K562 (cell line): ENCODE results near the gene ZNF837. TPM values are rescaled to one million over a fixed set of nuclear protein-coding genes. Genes with fewer than 3 reads are reported as not detected.

ENCODE experiments used
- CTCFL ChIP-seq: IDR thresholded peaks from 2 replicates; pipeline ENCODE4 v1.6.1; 2011; ENCODE audit warnings: borderline replicate concordance, low read depth, mild to moderate bottlenecking, moderate library complexity, low read length; ENCODE audit not compliant: insufficient read depth, poor library complexity, severe bottlenecking
- HDAC6 ChIP-seq: IDR thresholded peaks from 2 replicates; pipeline ENCODE4 v1.6.1; 2012; ENCODE audit warnings: low read depth, mild to moderate bottlenecking, control low read depth, inconsistent platforms, low read length, moderate library complexity
- HNRNPUL1 ChIP-seq: fragments of 200-400 bp; formaldehyde crosslinking; IDR thresholded peaks from 2 replicates; pipeline ENCODE4 v1.6.1; 2017; ENCODE audit warnings: low read length
- IRF1 ChIP-seq: sonication (generic); formaldehyde crosslinking; IDR thresholded peaks from 2 replicates; pipeline ENCODE4 v1.8.0; 2022; ENCODE audit warnings: missing genetic modification reagents, mild to moderate bottlenecking, borderline replicate concordance
- KLF13 ChIP-seq: fragments of 450-650 bp; IDR thresholded peaks from 2 replicates; pipeline ENCODE4 v1.6.1; 2016; ENCODE audit warnings: missing genetic modification characterization, low read depth, mild to moderate bottlenecking, missing compliant biosample characterization, moderate library complexity, borderline replicate concordance
- MAFG ChIP-seq: fragments of 450-650 bp; conservative IDR thresholded peaks from 2 replicates; pipeline ENCODE4 v1.6.1; 2016; ENCODE audit warnings: missing genetic modification characterization, missing compliant biosample characterization
- RB1 ChIP-seq: fragments of 450-650 bp; IDR thresholded peaks from 2 replicates; pipeline ENCODE4 v1.6.1; 2017; ENCODE audit warnings: low read depth, mild to moderate bottlenecking
- RERE ChIP-seq: sonication (generic); formaldehyde crosslinking; IDR thresholded peaks from 2 replicates; pipeline ENCODE4 v1.8.0; 2023; ENCODE audit warnings: missing genetic modification reagents, mild to moderate bottlenecking, borderline replicate concordance
- SLC30A9 ChIP-seq: fragments of 250-450 bp; sonication (Bioruptor Pico); IDR thresholded peaks from 2 replicates; pipeline ENCODE4 v1.8.0; 2022; ENCODE audit warnings: mild to moderate bottlenecking, moderate library complexity
- SNIP1 ChIP-seq: fragments of 450-650 bp; IDR thresholded peaks from 2 replicates; pipeline ENCODE4 v1.7.1; 2017; ENCODE audit warnings: low read depth, mild to moderate bottlenecking
- STAT6 ChIP-seq: sonication (generic); formaldehyde crosslinking; IDR thresholded peaks from 2 replicates; pipeline ENCODE4 v1.8.1; 2023; ENCODE audit warnings: mild to moderate bottlenecking, missing genetic modification reagents
- ZBTB43 ChIP-seq: sonication (generic); formaldehyde crosslinking; IDR thresholded peaks from 2 replicates; pipeline ENCODE4 v1.8.0; 2023; ENCODE audit warnings: mild to moderate bottlenecking, missing genetic modification reagents
- ZNF354B ChIP-seq: fragments of 250-450 bp; sonication (Bioruptor Pico); IDR thresholded peaks from 2 replicates; pipeline ENCODE4 v1.4.0; 2020
- polyA plus RNA-seq, 8 experiments: library from polyadenylated mRNA; depleted of rRNA in 4 of 8; stranded (reverse) in 5 of 8; unstranded in 3 of 8; fragments of >200 nt; fragmentation: Nextera tagmentation in 2 of 8; fragmentation: Illumina TruSeq in 1 of 8; extraction: Ambion mirVana in 2 of 8; extraction: Trizol in 1 of 8; gene quantifications; 2 replicates each; pipeline versions ENCODE4 v1.2.1 to v1.2.3, GENCODE V29; 2011 to 2014; ENCODE audit warnings: inconsistent platforms in 1 of 8, missing spikeins in 1 of 8
- total RNA-seq, 7 experiments: library from RNA; depleted of rRNA in 6 of 7; stranded (reverse); fragments of >200 nt in 6 of 7; fragmentation: Illumina TruSeq in 2 of 7; extraction: Trizol in 2 of 7; gene quantifications; 2 replicates each; pipeline versions ENCODE4 v1.2.1 to v1.2.3, GENCODE V29; 2011 to 2021; ENCODE audit warnings: low replicate concordance in 1 of 7

ZNF837 gene
- total and polyA plus RNA-seq, 9 of the 15 experiments (the other 6 are each of a cell fraction or from before 2014, with no cell fraction given), result 0.11 to 2.1 (median 0.57) TPM; not detected in 4

GRCh38 chr19:58400916-58401839 is 20.3 kb upstream of the ZNF837 start (continued):
- TF ChIP-seq ZBTB43 (no peak), RERE (CRISPR knock-in tag) (no peak), SNIP1 (no peak), STAT6 (no peak), SLC30A9 (no peak), KLF13 (tag) (no peak), ZNF354B (CRISPR knock-in tag) (no peak), RB1 (peak; percentile 77; the same call in 1 of the 2 replicates), MAFG (tag) (no peak), CTCFL (no peak), HNRNPUL1 (no peak), IRF1 (no peak), HDAC6 (no peak)
